LHCN-M2 (cell line): ENCODE results near the gene PTPRU. TPM values are rescaled to one million over a fixed set of nuclear protein-coding genes. Genes with fewer than 3 reads are reported as not detected.

Source experiments
- DNase-seq: peaks from one replicate; pipeline ENCODE4 v3.0.0-alpha.2; 2012; ENCODE audit warnings: low read depth
- total RNA-seq: library from RNA; depleted of rRNA; stranded (reverse); fragments of >200 nt; gene quantifications from 2 replicates; pipeline ENCODE4 v1.2.3, GENCODE V29; 2014; rRNA removed

The PTPRU gene
- total RNA-seq, 1 experiment from 2014 or later = 96.7 TPM

- no peak for DNase-seq
Measured at GRCh38 chr1:29363536-29363935, 127.2 kb downstream of the PTPRU start.

DNA sequence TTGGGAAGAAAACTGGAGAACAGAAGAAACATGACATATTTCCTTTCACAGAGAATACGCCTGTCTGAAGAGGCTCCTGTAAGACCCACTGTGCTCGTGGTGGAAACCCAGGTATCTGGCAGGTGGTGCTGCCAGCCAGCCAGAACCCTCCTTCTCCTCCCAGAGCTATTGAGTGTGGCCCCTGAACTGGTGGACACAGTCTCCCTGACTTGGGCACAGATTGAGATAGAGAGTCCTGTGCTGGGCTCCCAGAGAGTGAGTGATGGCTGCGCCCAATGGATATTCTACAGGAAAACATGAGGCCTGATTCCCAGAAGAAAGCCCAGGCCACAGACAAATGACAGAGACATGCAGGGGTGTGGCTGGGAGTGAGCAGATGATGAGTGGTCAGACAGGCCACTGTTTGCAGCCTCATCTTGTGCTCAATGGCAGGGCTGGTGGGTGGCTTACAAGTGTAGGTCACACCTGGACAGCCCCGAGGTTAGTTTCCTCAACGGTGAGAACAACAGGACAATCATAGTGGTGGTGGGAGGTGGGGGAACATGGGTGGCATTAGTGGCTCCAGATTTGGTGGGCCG, 127.9 kb downstream of the PTPRU start:
- no peak for DNase-seq

DNA sequence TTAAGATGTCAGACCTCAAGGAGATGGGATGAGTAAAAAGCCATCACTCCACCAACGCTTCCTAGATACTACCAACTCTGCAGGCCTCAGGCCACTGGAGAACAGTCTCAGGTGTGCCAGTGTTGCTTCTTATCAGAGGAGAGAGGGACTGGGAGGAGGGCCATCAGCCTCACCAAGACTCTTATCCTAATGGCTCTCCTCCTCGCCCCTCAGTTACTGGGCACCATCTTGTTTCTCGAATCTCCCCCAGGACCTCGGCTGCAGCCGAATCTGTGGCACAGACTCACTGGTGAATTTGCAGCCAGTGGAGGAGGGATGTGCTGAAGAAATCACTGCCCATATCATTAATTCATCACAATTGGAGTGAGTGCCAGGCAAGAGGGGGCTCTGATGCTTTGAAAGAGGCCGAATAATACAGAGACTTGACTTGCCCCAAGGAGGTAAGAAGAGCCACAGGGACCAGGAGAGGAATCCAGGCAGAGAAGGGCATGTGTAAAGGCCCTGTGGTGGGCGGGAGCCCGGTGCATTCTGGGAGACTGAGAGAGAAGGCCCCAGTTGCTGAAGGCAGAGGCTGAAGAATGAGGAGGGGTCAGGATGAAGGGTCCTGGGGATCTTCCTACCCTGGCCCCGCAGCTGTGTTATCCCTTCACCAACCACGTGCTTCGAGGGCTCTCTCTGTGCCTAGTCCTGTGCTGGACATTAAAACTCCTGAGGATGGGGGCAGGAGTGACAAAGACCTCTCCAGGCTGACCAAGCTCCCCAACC, 129.8 kb downstream of the PTPRU start:
- DNase-seq = no peak

GRCh38 chr1:29368936-29369932, 132.9 kb downstream of the PTPRU start:
- no peak for DNase-seq

- DNase-seq = no peak
Measured at GRCh38 chr1:29370067-29370466, 133.7 kb downstream of the PTPRU start.

DNA sequence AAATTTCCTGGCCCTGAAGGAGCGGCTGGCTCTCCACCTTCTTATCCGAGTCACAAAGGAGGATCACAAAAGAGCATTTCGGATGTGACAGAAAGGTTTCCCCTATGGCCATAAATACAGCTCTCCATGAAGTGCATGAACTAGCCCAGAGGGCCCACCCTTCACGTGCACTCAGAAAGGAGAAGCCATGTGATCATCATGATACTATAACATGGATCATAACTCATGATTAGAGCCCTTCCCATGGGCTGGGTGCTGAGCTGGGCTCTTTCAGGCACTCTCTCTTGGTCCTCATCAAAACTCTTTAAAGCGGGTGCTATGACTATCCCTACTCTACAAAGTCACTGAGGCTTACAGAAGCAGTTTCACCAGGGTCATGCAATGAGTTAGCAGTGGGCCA, 135.0 kb downstream of the PTPRU start:
- no peak for DNase-seq

DNA sequence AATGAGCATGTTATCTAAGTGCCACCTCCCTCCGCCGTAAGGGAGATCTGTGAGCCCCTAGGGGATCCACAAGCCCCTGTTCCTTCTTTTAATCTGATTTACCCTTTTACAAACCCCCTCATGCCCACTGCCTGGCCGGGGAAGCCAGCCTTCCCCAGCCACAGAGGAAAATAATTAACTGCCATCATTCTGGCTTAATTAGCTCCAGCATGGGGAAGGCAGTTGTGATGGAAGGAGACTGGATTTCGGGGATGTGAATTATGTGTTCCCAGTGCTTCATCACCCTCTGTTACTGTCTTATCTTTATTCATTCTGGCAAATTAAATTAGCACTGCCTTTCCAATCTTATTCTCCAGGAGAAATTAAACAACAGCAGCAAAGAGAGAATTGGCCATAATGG, 135.8 kb downstream of the PTPRU start:
- no peak for DNase-seq

Other genes with a start within 250 kb of the PTPRU start
- 0.13 and 0.17 TPM in 2 replicates for gene TMEM200B, start 112.6 kb upstream of the PTPRU start, total RNA-seq
- gene SRSF4, start 54.6 kb upstream of the PTPRU start, total RNA-seq = 51.9 and 55.9 TPM in 2 replicates
- gene MECR, start 5.6 kb upstream of the PTPRU start, total RNA-seq = 32.4 and 33.3 TPM in 2 replicates